RWPE2 (cell line): Measurements from ENCODE around the gene MACROD2.

Experiments used
- ATAC-seq: fragments of 200-7000 bp; cut with Tn5 transposase; 3 replicates; pipeline ENCODE4 v1.9.1; 2021; ENCODE audit warnings: low read depth
- DNase-seq: peaks from one replicate; pipeline ENCODE4 v3.0.0-alpha.2; 2020; ENCODE audit warnings: low spot score
- H3K27ac ChIP-seq: fragments of 450-650 bp; 2 replicates; pipeline ENCODE4 v1.5.1; 2017; ENCODE audit warnings: mild to moderate bottlenecking; ENCODE audit not compliant: poor library complexity, severe bottlenecking
- H3K27me3 ChIP-seq: fragments of 250-450 bp; sonication (Bioruptor Pico); 2 replicates; pipeline ENCODE4 v1.5.1; 2021; ENCODE audit warnings: mild to moderate bottlenecking, moderate library complexity; ENCODE audit not compliant: insufficient read depth, poor library complexity, severe bottlenecking
- H3K36me3 ChIP-seq: fragments of 250-450 bp; sonication (Bioruptor Pico); 2 replicates; pipeline ENCODE4 v1.5.1; 2020; ENCODE audit warnings: low read depth, mild to moderate bottlenecking, moderate library complexity
- H3K4me1 ChIP-seq: fragments of 250-450 bp; sonication (Bioruptor Pico); 2 replicates; pipeline ENCODE4 v1.5.1; 2021; ENCODE audit warnings: mild to moderate bottlenecking, moderate library complexity; ENCODE audit not compliant: insufficient read depth, poor library complexity, severe bottlenecking
- H3K4me3 ChIP-seq: fragments of 250-450 bp; sonication (Bioruptor Pico); 2 replicates; pipeline ENCODE4 v1.5.1; 2021; ENCODE audit warnings: mild to moderate bottlenecking, moderate library complexity; ENCODE audit not compliant: severe bottlenecking
- H3K9me3 ChIP-seq: fragments of 250-450 bp; sonication (Bioruptor Pico); 2 replicates; pipeline ENCODE4 v1.5.1; 2021; ENCODE audit warnings: mild to moderate bottlenecking, moderate library complexity; ENCODE audit not compliant: severe bottlenecking
- TF ChIP-seq, protein P1 (sequence below): fragments of 450-650 bp; IDR thresholded peaks from one replicate; pipeline ENCODE4 v1.5.1; 2017; ENCODE audit warnings: mild to moderate bottlenecking, moderate library complexity; ENCODE audit not compliant: poor library complexity, severe bottlenecking

The MACROD2 gene

DNA sequence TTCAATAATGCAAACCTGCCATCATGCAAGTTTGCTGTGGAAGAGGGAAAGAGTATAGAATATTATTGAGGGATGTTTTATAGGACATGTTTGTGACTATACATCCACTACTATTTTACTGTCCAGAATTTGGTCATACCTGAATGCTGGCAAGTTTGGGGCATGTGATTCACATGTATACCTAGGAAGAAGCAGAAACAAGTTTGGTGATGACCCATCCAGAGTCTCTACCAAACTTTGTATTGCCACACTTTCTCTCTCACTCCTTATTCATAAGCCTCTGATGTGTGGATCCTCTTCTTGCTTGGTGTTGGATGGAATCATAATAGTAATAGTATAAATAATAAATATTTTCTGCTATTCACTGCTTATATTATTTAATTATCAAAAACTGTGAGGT lies 450.6 kb downstream of the MACROD2 start:
- H3K27ac ChIP-seq: peak overlapping the region; percentile 38
- ATAC-seq: no peak

DNA sequence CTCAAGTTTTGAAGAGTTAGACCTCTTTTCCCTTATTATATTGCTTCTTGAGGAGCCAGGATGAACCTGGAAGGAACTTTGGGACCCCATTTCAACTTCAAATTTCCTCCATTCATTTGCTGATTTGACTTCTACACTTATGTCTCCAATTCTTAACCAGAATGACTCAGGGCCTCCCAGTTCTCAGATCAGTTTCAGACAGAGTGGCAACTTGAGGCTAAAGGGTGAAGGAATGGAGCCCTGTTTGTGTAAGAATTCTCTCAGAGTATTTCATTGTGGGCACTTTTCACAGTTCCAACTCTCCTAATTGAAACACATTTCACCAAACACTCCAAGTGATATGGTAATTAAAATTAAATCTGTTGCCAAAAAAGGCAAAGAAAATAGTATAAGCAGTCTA lies 451.1 kb downstream of the MACROD2 start:
- Histone ChIP-seq H3K4me1 (peaks cover 28% of the 10 kb centered on the region), H3K27ac (no peak overlapping the region), H3K36me3 (no peaks in the 10 kb centered on the region), H3K9me3 (no peaks in the 10 kb centered on the region), H3K4me3 (no peak overlapping the region), H3K27me3 (no peaks in the 10 kb centered on the region)
- DNase-seq: no peak
- no peak for ATAC-seq
- TF ChIP-seq, protein P1, sequence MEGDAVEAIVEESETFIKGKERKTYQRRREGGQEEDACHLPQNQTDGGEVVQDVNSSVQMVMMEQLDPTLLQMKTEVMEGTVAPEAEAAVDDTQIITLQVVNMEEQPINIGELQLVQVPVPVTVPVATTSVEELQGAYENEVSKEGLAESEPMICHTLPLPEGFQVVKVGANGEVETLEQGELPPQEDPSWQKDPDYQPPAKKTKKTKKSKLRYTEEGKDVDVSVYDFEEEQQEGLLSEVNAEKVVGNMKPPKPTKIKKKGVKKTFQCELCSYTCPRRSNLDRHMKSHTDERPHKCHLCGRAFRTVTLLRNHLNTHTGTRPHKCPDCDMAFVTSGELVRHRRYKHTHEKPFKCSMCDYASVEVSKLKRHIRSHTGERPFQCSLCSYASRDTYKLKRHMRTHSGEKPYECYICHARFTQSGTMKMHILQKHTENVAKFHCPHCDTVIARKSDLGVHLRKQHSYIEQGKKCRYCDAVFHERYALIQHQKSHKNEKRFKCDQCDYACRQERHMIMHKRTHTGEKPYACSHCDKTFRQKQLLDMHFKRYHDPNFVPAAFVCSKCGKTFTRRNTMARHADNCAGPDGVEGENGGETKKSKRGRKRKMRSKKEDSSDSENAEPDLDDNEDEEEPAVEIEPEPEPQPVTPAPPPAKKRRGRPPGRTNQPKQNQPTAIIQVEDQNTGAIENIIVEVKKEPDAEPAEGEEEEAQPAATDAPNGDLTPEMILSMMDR: no peak

More for the DNA sequence above, 450.6 kb downstream of the MACROD2 start:
- H3K4me3 ChIP-seq: no peak overlapping the region
- H3K4me1 ChIP-seq: peaks cover 28% of the 10 kb centered on the region
- H3K36me3 ChIP-seq: no peaks in the 10 kb centered on the region
- no peak for DNase-seq
- H3K9me3 ChIP-seq: no peaks in the 10 kb centered on the region
- no peaks in the 10 kb centered on the region for H3K27me3 ChIP-seq
- TF ChIP-seq, protein P1: no peak

DNA sequence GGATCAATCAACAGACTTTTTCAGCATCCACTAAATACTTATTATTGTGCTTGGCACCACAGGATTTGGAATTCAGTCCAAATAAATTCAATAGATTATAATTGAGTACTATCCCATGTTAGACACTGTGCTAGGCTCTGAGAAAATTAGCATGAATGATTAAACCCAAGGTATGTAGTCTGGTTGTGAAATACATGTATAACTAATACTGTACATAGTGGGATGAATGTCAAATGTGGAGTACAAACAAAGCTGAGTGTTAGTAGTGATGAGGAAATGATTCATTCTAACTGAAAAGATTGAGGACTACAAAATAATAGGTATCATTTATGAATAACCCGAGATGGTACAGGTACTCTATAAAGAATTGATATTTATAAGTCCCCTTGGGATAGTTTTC lies 454.0 kb downstream of the MACROD2 start:
- H3K4me3 ChIP-seq: no peak overlapping the region
- no peaks in the 10 kb centered on the region for H3K27me3 ChIP-seq
- TF ChIP-seq, protein P1: no peak
- ATAC-seq (peak; percentile 92), DNase-seq (no peak)
- H3K9me3 ChIP-seq: no peaks in the 10 kb centered on the region
- peaks cover 28% of the 10 kb centered on the region for H3K4me1 ChIP-seq
- H3K36me3 ChIP-seq: no peaks in the 10 kb centered on the region
- H3K27ac ChIP-seq: peak overlapping the region; percentile 49

DNA sequence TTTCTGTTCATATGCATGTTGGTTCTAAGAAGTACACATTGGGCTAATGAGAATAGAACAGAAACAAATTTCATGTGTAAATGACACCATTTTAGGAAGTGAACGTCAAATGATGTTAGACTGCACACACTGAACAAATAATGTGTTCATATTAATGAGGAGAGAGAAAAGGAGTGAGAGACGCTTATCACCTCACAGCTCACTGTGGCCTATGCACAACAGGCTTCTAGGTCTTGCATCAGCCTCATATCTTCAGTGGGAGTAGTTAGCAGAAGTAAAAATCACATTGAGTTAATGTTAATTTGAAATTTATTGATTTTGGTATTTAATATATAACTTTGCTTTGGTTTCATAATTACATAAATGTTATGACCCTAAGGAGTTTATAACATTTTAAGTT lies 454.9 kb downstream of the MACROD2 start:
- DNase-seq (no peak), ATAC-seq (no peak)
- Histone ChIP-seq H3K27ac (peak overlapping the region; percentile 49), H3K36me3 (no peaks in the 10 kb centered on the region), H3K9me3 (no peaks in the 10 kb centered on the region), H3K4me1 (peaks cover 25% of the 10 kb centered on the region), H3K4me3 (no peak overlapping the region), H3K27me3 (no peaks in the 10 kb centered on the region)
- TF ChIP-seq, protein P1: no peak

DNA sequence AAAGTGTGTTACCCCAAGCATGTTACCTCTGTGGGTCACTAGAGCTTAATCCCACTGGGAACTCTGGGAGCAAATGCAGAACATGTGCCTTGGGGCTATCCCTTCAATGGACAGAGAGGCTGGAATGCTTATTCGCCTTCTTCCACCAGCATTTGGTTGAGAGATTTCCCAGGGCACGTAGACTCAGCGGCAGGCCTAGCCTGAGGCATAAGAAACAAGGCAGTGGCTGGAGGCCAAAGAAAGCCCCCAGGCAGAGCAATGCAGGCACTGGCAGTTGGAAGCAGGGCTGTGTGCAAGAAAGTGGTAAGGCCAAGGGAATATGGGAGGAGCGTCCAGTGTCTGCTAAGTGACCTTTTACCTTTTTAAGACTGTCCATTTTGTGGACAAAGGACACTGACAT lies 456.1 kb downstream of the MACROD2 start:
- TF ChIP-seq, protein P1: no peak
- Histone ChIP-seq H3K9me3 (no peaks in the 10 kb centered on the region), H3K4me3 (no peak overlapping the region), H3K27ac (no peak overlapping the region), H3K36me3 (no peaks in the 10 kb centered on the region), H3K27me3 (no peaks in the 10 kb centered on the region), H3K4me1 (peaks cover 15% of the 10 kb centered on the region)
- ATAC-seq: no peak
- no peak for DNase-seq
